ENCODE measurements around the gene CLDN34.

CLDN34 gene

GRCh38 chrX:9923357-9923756 is 43.8 kb upstream of the CLDN34 start:
- Histone ChIP-seq H3K9me3 (replicated peaks in 1 of 2; ENCODE audit: control insufficient read depth in 2 of 2, insufficient read depth in 1 of 2, low read depth in 1 of 2, low read length in 2 of 2) (no peaks in the 10 kb centered on the region), H3K4me1 (ENCODE audit: control insufficient read depth in 2 of 2, insufficient read depth in 1 of 2, low read depth in 1 of 2, low read length in 2 of 2) (peaks cover 6 to 9% of the 10 kb centered on the region in 2 donors)
- DNase-seq (ENCODE audit: low spot score): no peak

GRCh38 chrX:9926002-9926401 is 41.2 kb upstream of the CLDN34 start:
- no CpG with 5 or more reads among the region's 9 CpGs for WGBS, 2 donors (ENCODE audit: extremely low coverage in 2 of 2, insufficient read length in 2 of 2, insufficient replicate concordance in 1 of 2)
- no peaks in the 10 kb centered on the region for H3K36me3 ChIP-seq (replicated peaks in 1 of 2; ENCODE audit: control insufficient read depth in 2 of 2, insufficient read depth in 2 of 2, low read length in 2 of 2)
- DNase-seq (ENCODE audit: low spot score): no peak
- H2AK5ac ChIP-seq (ENCODE audit: low read depth, low read length): no peak overlapping the region
- H3K4ac ChIP-seq (ENCODE audit: low read length): no peak overlapping the region
- H3K4me3 ChIP-seq (ENCODE audit: low read length in 2 of 2): no peak overlapping the region
- no peak overlapping the region for H2AFZ ChIP-seq (ENCODE audit: low read length)
- H2BK15ac ChIP-seq (ENCODE audit: low read length): no peak overlapping the region
- no peak overlapping the region for H4K91ac ChIP-seq (ENCODE audit: low read depth, low read length, poor library complexity)
- H3K4me1 ChIP-seq (ENCODE audit: control insufficient read depth in 2 of 2, insufficient read depth in 1 of 2, low read depth in 1 of 2, low read length in 2 of 2): peaks cover 11 to 14% of the 10 kb centered on the region in 2 donors
- H2BK12ac ChIP-seq (ENCODE audit: low read length): no peak overlapping the region
- peaks cover 4% of the 10 kb centered on the region for H3K79me1 ChIP-seq (ENCODE audit: low read depth, low read length)
- peaks cover 0 to 8% of the 10 kb centered on the region in 2 donors for H3K9me3 ChIP-seq (replicated peaks in 1 of 2; ENCODE audit: control insufficient read depth in 2 of 2, insufficient read depth in 1 of 2, low read depth in 1 of 2, low read length in 2 of 2)
- no peak overlapping the region for H2BK120ac ChIP-seq (ENCODE audit: low read depth, low read length)
- H3K14ac ChIP-seq (ENCODE audit: low read length): no peak overlapping the region
- no peak overlapping the region for H3K27ac ChIP-seq (replicated peaks; ENCODE audit: low read length)
- no peaks in the 10 kb centered on the region for H3K27me3 ChIP-seq (ENCODE audit: control insufficient read depth in 3 of 3, insufficient read depth in 3 of 3, low read depth in 1 of 3, low read length in 3 of 3)
- no peak overlapping the region for H3K18ac ChIP-seq (ENCODE audit: low read length)
- no peak overlapping the region for H2BK5ac ChIP-seq (ENCODE audit: low read length)
- no peak overlapping the region for H3K23ac ChIP-seq (ENCODE audit: low read depth, low read length, poor library complexity)
- no peak overlapping the region for H3K4me2 ChIP-seq (ENCODE audit: insufficient read depth, low read length, poor library complexity, severe bottlenecking)
- no peak overlapping the region for H3K9ac ChIP-seq (ENCODE audit: low read depth, low read length, poor library complexity)
- H4K8ac ChIP-seq (ENCODE audit: low read depth, low read length): no peak overlapping the region

More at GRCh38 chrX:9923357-9923756, 43.8 kb upstream of the CLDN34 start:
- Histone ChIP-seq H4K8ac (ENCODE audit: low read depth, low read length) (no peak overlapping the region), H2BK12ac (ENCODE audit: low read length) (no peak overlapping the region), H3K4me3 (ENCODE audit: low read length in 2 of 2) (no peak overlapping the region), H3K27ac (replicated peaks; ENCODE audit: low read length) (no peak overlapping the region), H3K4me2 (ENCODE audit: insufficient read depth, low read length, poor library complexity, severe bottlenecking) (no peak overlapping the region), H3K36me3 (replicated peaks in 1 of 2; ENCODE audit: control insufficient read depth in 2 of 2, insufficient read depth in 2 of 2, low read length in 2 of 2) (peaks cover 0 to 3% of the 10 kb centered on the region in 2 donors), H3K9ac (ENCODE audit: low read depth, low read length, poor library complexity) (no peak overlapping the region), H3K4ac (ENCODE audit: low read length) (no peak overlapping the region), H4K91ac (ENCODE audit: low read depth, low read length, poor library complexity) (no peak overlapping the region), H3K79me1 (ENCODE audit: low read depth, low read length) (peaks cover 4% of the 10 kb centered on the region), H3K18ac (ENCODE audit: low read length) (no peak overlapping the region), H3K23ac (ENCODE audit: low read depth, low read length, poor library complexity) (no peak overlapping the region), H2BK120ac (ENCODE audit: low read depth, low read length) (no peak overlapping the region), H2AK5ac (ENCODE audit: low read depth, low read length) (no peak overlapping the region), H2BK5ac (ENCODE audit: low read length) (no peak overlapping the region), H2AFZ (ENCODE audit: low read length) (no peak overlapping the region), H2BK15ac (ENCODE audit: low read length) (no peak overlapping the region), H3K27me3 (ENCODE audit: control insufficient read depth in 3 of 3, insufficient read depth in 3 of 3, low read depth in 1 of 3, low read length in 3 of 3) (no peaks in the 10 kb centered on the region), H3K14ac (ENCODE audit: low read length) (no peak overlapping the region)
- WGBS, 2 donors (ENCODE audit: extremely low coverage in 2 of 2, insufficient read length in 2 of 2, insufficient replicate concordance in 1 of 2): no CpG with 5 or more reads among the region's 5 CpGs

GRCh38 chrX:9927698-9928482 is 39.3 kb upstream of the CLDN34 start:
- no peak overlapping the region for H2BK12ac ChIP-seq (ENCODE audit: low read length)
- peak overlapping the region; percentile 88 for H3K27ac ChIP-seq (replicated peaks; ENCODE audit: low read length)
- H2BK5ac ChIP-seq (ENCODE audit: low read length): no peak overlapping the region
- H4K8ac ChIP-seq (ENCODE audit: low read depth, low read length): no peak overlapping the region
- H3K79me1 ChIP-seq (ENCODE audit: low read depth, low read length): peaks cover 4% of the 10 kb centered on the region
- peaks cover 0 to 8% of the 10 kb centered on the region in 2 donors for H3K9me3 ChIP-seq (replicated peaks in 1 of 2; ENCODE audit: control insufficient read depth in 2 of 2, insufficient read depth in 1 of 2, low read depth in 1 of 2, low read length in 2 of 2)
- H3K4me3 ChIP-seq (ENCODE audit: low read length in 2 of 2): peak overlapping the region in 1 of 2 donors; percentile 34
- no peak overlapping the region for H2BK120ac ChIP-seq (ENCODE audit: low read depth, low read length)
- H3K23ac ChIP-seq (ENCODE audit: low read depth, low read length, poor library complexity): no peak overlapping the region
- peaks cover 0 to 12% of the 10 kb centered on the region in 2 donors for H3K36me3 ChIP-seq (replicated peaks in 1 of 2; ENCODE audit: control insufficient read depth in 2 of 2, insufficient read depth in 2 of 2, low read length in 2 of 2)
- no peak overlapping the region for H3K14ac ChIP-seq (ENCODE audit: low read length)
- H3K9ac ChIP-seq (ENCODE audit: low read depth, low read length, poor library complexity): no peak overlapping the region
- H2AFZ ChIP-seq (ENCODE audit: low read length): peak overlapping the region; percentile 61
- H2BK15ac ChIP-seq (ENCODE audit: low read length): no peak overlapping the region
- H3K4me2 ChIP-seq (ENCODE audit: insufficient read depth, low read length, poor library complexity, severe bottlenecking): peak overlapping the region; percentile 21
- no peak overlapping the region for H3K4ac ChIP-seq (ENCODE audit: low read length)
- DNase-seq (ENCODE audit: low spot score): peak; percentile 71
- H3K27me3 ChIP-seq (ENCODE audit: control insufficient read depth in 3 of 3, insufficient read depth in 3 of 3, low read depth in 1 of 3, low read length in 3 of 3): no peaks in the 10 kb centered on the region
- peaks cover 10 to 11% of the 10 kb centered on the region in 2 donors for H3K4me1 ChIP-seq (ENCODE audit: control insufficient read depth in 2 of 2, insufficient read depth in 1 of 2, low read depth in 1 of 2, low read length in 2 of 2)
- peak overlapping the region; percentile 85 for H3K18ac ChIP-seq (ENCODE audit: low read length)
- H4K91ac ChIP-seq (ENCODE audit: low read depth, low read length, poor library complexity): no peak overlapping the region
- H2AK5ac ChIP-seq (ENCODE audit: low read depth, low read length): no peak overlapping the region
- WGBS, 2 donors (ENCODE audit: extremely low coverage in 2 of 2, insufficient read length in 2 of 2, insufficient replicate concordance in 1 of 2): no CpG with 5 or more reads among the region's 11 CpGs

GRCh38 chrX:9935436-9935835 is 31.7 kb upstream of the CLDN34 start:
- DNase-seq (ENCODE audit: low spot score): no peak
- Histone ChIP-seq H3K18ac (ENCODE audit: low read length) (no peak overlapping the region), H3K27ac (replicated peaks; ENCODE audit: low read length) (no peak overlapping the region), H3K9me3 (replicated peaks in 1 of 2; ENCODE audit: control insufficient read depth in 2 of 2, insufficient read depth in 1 of 2, low read depth in 1 of 2, low read length in 2 of 2) (peaks cover 0 to under 1% of the 10 kb centered on the region in 2 donors), H2BK15ac (ENCODE audit: low read length) (no peak overlapping the region), H2AFZ (ENCODE audit: low read length) (no peak overlapping the region), H2BK12ac (ENCODE audit: low read length) (no peak overlapping the region), H3K9ac (ENCODE audit: low read depth, low read length, poor library complexity) (no peak overlapping the region), H4K91ac (ENCODE audit: low read depth, low read length, poor library complexity) (no peak overlapping the region), H4K8ac (ENCODE audit: low read depth, low read length) (no peak overlapping the region), H3K36me3 (replicated peaks in 1 of 2; ENCODE audit: control insufficient read depth in 2 of 2, insufficient read depth in 2 of 2, low read length in 2 of 2) (peaks cover 7 to 73% of the 10 kb centered on the region in 2 donors), H3K4me1 (ENCODE audit: control insufficient read depth in 2 of 2, insufficient read depth in 1 of 2, low read depth in 1 of 2, low read length in 2 of 2) (no peaks in the 10 kb centered on the region), H3K14ac (ENCODE audit: low read length) (no peak overlapping the region), H3K27me3 (ENCODE audit: control insufficient read depth in 3 of 3, insufficient read depth in 3 of 3, low read depth in 1 of 3, low read length in 3 of 3) (no peaks in the 10 kb centered on the region), H3K4me2 (ENCODE audit: insufficient read depth, low read length, poor library complexity, severe bottlenecking) (no peak overlapping the region), H2BK120ac (ENCODE audit: low read depth, low read length) (no peak overlapping the region), H3K4ac (ENCODE audit: low read length) (no peak overlapping the region), H3K79me1 (ENCODE audit: low read depth, low read length) (no peaks in the 10 kb centered on the region), H2BK5ac (ENCODE audit: low read length) (no peak overlapping the region), H3K4me3 (ENCODE audit: low read length in 2 of 2) (no peak overlapping the region), H3K23ac (ENCODE audit: low read depth, low read length, poor library complexity) (no peak overlapping the region), H2AK5ac (ENCODE audit: low read depth, low read length) (no peak overlapping the region)
- no CpG with 5 or more reads among the region's 3 CpGs for WGBS, 2 donors (ENCODE audit: extremely low coverage in 2 of 2, insufficient read length in 2 of 2, insufficient replicate concordance in 1 of 2)

Measured in neuronal stem cell (in vitro differentiated cells).